Adrenal gland (tissue), 5 donors: ENCODE results near the gene CNOT10.

Experiments
- POLR2A ChIP-seq, 2 donors: fragments of 450-650 bp; IDR thresholded peaks; one replicate each; pipeline ENCODE4 v1.6.1; 2017; ENCODE audit warnings: antibody characterized with exemption in 2 of 2, mild to moderate bottlenecking in 2 of 2, moderate library complexity in 1 of 2
- TF ChIP-seq, protein P1 (sequence below), 6 experiments: fragments of 450-650 bp in 4 of 6; fragments of 200-600 bp in 2 of 6; sonication (generic) in 1 of 6; IDR thresholded peaks; 1 replicate in 5 of 6; 2 replicates in 1 of 6; pipeline versions ENCODE4 v1.5.1 to v1.8.0; 2016 to 2021; ENCODE audit warnings: antibody characterized with exemption in 6 of 6, mild to moderate bottlenecking in 2 of 6, moderate library complexity in 1 of 6
- donor health status: DM: no; HTN: no; CAD: no.

DNA sequence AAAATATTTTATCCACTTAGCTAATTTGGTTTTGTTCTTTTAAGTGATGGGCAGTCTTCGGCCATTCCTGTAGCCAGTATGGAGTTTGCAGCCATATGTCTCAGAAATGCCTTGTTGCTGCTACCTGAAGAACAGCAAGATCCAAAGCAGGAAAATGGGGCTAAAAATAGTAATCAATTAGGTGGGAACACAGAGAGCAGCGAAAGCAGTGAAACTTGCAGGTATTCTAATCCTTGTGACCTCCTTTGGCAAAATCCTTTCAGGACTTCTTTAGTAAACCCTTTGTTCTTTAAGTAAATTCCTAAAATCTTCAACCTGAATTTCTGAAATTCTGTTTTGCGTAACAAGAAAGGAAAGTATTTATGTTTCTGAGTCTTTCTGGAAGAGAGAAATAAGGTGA lies 49.8 kb downstream of the CNOT10 start:
- TF ChIP-seq, protein P1, sequence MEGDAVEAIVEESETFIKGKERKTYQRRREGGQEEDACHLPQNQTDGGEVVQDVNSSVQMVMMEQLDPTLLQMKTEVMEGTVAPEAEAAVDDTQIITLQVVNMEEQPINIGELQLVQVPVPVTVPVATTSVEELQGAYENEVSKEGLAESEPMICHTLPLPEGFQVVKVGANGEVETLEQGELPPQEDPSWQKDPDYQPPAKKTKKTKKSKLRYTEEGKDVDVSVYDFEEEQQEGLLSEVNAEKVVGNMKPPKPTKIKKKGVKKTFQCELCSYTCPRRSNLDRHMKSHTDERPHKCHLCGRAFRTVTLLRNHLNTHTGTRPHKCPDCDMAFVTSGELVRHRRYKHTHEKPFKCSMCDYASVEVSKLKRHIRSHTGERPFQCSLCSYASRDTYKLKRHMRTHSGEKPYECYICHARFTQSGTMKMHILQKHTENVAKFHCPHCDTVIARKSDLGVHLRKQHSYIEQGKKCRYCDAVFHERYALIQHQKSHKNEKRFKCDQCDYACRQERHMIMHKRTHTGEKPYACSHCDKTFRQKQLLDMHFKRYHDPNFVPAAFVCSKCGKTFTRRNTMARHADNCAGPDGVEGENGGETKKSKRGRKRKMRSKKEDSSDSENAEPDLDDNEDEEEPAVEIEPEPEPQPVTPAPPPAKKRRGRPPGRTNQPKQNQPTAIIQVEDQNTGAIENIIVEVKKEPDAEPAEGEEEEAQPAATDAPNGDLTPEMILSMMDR (IDR thresholded peaks at IDR 0.05), result no peak
- TF ChIP-seq POLR2A (IDR thresholded peaks at IDR 0.05), result no peak
